BJ (cell line): ENCODE data around the gene HIPK3. TPM values are rescaled to one million over a fixed set of nuclear protein-coding genes. Genes with fewer than 3 reads are reported as not detected.

ENCODE experiments used
- CTCF ChIA-PET: fragments of 350-600 bp; formaldehyde crosslinking; extraction: SDS; loops from one replicate; lab custom pipeline; 2021; ENCODE audit warnings: antibody characterized with exemption, inconsistent platforms; lab: Yijun Ruan, JAX
- POLR2A ChIA-PET: fragments of 300-600 bp; sonication (Branson Sonifier 250); formaldehyde crosslinking; extraction: SDS; loops from one replicate; lab custom pipeline; 2021; ENCODE audit warnings: antibody characterized with exemption; lab: Charles Lee
- DNase-seq: peaks from one replicate; pipeline ENCODE4 v3.0.0-alpha.2; 2011; ENCODE audit warnings: low read depth
- H3K27me3 ChIP-seq: 2 replicates; pipeline ENCODE4 v1.6.0; 2011; ENCODE audit warnings: low read length; ENCODE audit not compliant: control insufficient read depth, insufficient read depth
- H3K36me3 ChIP-seq: 2 replicates; pipeline ENCODE4 v1.5.1; 2011; ENCODE audit warnings: low read length; ENCODE audit not compliant: control insufficient read depth, insufficient read depth
- H3K4me3 ChIP-seq: 2 replicates; pipeline ENCODE4 v1.5.1; 2011; ENCODE audit warnings: low read depth, mild to moderate bottlenecking, control low read depth, low read length
- polyA plus RNA-seq: library from polyadenylated mRNA; depleted of rRNA; stranded (reverse); fragments of >200 nt; gene quantifications from 2 replicates; pipeline ENCODE4 v1.2.3, GENCODE V29; 2011
- TF ChIP-seq, protein P1 (sequence below): IDR thresholded peaks from 2 replicates; pipeline ENCODE4 v1.5.1; 2011; ENCODE audit warnings: low read depth, mild to moderate bottlenecking, control low read depth, inconsistent platforms, low read length, moderate library complexity; ENCODE audit not compliant: insufficient read depth

HIPK3 gene
- polyA plus RNA-seq, 1 experiment = 18.9 TPM

DNA sequence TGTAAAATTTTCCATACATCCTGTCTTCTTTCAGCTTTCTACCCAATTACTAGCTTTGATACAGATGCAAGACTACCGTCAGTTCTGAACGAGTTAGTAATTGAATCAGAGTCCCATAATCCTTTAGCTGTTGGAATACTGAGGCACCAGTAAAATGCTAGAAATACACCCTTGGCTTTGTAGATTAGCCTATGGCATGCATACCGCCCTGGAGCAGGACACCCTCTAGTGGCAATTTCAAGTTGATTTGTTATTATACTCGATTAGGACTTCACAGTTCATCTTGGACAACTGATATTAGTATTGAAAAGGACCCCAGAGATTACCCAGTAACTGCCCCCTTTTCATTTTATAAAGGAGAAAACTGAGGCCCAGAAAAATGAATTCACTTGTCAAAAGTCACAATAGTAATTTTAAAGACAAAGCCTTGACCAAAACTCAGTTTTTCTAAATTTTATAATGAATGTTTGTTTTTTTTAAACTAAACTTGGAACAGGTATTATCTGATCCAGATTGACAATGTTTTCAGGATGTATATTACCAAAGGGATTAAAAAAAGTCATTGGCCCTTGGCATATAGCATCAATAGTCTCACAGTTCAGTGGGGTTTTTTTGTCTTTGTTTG is 72.6 kb downstream of the HIPK3 start:
- Histone ChIP-seq H3K36me3 (peaks cover 1% of the 10 kb centered on the region; the same call in 1 of the 2 replicates), H3K4me3 (no peak overlapping the region), H3K27me3 (no peaks in the 10 kb centered on the region)
- TF ChIP-seq, protein P1, sequence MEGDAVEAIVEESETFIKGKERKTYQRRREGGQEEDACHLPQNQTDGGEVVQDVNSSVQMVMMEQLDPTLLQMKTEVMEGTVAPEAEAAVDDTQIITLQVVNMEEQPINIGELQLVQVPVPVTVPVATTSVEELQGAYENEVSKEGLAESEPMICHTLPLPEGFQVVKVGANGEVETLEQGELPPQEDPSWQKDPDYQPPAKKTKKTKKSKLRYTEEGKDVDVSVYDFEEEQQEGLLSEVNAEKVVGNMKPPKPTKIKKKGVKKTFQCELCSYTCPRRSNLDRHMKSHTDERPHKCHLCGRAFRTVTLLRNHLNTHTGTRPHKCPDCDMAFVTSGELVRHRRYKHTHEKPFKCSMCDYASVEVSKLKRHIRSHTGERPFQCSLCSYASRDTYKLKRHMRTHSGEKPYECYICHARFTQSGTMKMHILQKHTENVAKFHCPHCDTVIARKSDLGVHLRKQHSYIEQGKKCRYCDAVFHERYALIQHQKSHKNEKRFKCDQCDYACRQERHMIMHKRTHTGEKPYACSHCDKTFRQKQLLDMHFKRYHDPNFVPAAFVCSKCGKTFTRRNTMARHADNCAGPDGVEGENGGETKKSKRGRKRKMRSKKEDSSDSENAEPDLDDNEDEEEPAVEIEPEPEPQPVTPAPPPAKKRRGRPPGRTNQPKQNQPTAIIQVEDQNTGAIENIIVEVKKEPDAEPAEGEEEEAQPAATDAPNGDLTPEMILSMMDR = peak; percentile 68
- POLR2A ChIA-PET = interaction anchor here (0.7 kb wide), 1 partner anchor 9 kb away, joined by 5 read pairs; no protein-coding TSS in a partner anchor
- DNase-seq = no peak
- CTCF ChIA-PET = interaction anchor here (0.6 to 2.8 kb wide), 12 partner anchors 8 to 166 kb away, joined by 3 to 48 read pairs (median 4); partner anchors contain the start of gene CSTF3

DNA sequence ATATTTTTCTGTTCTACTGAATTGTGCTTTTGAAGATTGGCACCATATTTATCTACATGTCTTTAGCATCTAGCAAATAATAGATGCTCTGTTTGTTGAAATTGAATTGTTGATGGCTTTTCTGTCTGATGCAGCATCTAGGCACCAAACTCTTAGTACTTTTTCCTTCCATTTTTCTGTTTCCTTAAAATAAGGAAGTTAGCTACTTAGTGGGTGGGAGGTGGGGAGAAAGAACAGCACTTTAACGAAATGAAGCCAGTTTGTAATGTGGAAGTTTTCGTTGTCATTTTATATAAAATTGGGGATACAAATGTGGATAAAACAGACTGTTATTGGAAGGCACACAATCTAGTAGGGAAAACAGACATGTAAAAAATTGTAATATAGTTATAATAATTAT is 76.6 kb downstream of the HIPK3 start:
- Histone ChIP-seq H3K36me3 (peaks cover 1% of the 10 kb centered on the region; the same call in 1 of the 2 replicates), H3K27me3 (no peaks in the 10 kb centered on the region), H3K4me3 (no peak overlapping the region)
- ChIA-PET CTCF (interaction anchor here (0.9 to 1.7 kb wide), 2 partner anchors 166 to 168 kb away, joined by 3 to 5 read pairs; no protein-coding TSS in a partner anchor), POLR2A (no interaction called here)
- DNase-seq = no peak
- TF ChIP-seq, protein P1 = no peak

DNA sequence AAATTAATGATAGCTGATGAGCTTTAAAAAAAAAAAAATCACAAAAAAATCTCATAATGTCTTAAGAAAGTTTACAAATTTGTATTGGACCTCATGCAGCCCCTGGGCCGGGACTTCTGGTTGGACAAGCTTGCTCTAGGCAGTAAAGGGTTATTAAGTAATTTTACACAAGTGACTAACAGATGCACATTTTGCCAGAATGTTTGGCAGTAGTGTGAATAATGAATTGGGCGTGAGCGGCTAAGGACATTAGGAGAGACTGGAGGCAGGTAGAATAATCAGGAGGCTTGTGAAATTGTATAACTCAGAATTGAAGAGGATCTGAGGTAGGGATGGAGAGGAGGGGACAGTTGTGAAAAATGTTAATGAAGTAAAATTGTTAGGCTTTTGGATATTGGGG is 77.4 kb downstream of the HIPK3 start:
- no peak overlapping the region for H3K4me3 ChIP-seq
- CTCF ChIA-PET = no interaction called here
- H3K36me3 ChIP-seq = peaks cover 1% of the 10 kb centered on the region; the same call in 1 of the 2 replicates
- TF ChIP-seq, protein P1 = no peak
- POLR2A ChIA-PET = no interaction called here
- H3K27me3 ChIP-seq = no peaks in the 10 kb centered on the region
- DNase-seq = no peak

DNA sequence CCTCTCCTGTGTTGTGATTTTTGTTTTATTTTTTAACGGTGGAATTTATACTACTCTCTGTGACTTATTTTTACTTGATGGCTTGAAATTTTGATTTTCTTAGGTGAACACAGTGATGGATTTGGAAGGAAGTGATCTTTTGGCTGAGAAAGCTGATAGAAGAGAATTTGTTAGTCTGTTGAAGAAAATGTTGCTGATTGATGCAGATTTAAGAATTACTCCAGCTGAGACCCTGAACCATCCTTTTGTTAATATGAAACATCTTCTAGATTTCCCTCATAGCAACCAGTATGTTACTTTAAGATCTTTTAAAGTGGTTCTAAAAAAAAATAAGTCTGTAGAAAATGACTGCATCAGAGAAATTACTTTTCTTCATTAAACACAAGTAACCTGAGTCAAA is 82.1 kb downstream of the HIPK3 start:
- TF ChIP-seq, protein P1 = no peak
- DNase-seq = no peak
- POLR2A ChIA-PET = interaction anchor here (0.6 kb wide), 1 partner anchor 350 kb away, joined by 3 read pairs; no protein-coding TSS in a partner anchor
- H3K36me3 ChIP-seq = peaks cover 2% of the 10 kb centered on the region
- CTCF ChIA-PET = no interaction called here
- H3K27me3 ChIP-seq = no peaks in the 10 kb centered on the region
- no peak overlapping the region for H3K4me3 ChIP-seq

DNA sequence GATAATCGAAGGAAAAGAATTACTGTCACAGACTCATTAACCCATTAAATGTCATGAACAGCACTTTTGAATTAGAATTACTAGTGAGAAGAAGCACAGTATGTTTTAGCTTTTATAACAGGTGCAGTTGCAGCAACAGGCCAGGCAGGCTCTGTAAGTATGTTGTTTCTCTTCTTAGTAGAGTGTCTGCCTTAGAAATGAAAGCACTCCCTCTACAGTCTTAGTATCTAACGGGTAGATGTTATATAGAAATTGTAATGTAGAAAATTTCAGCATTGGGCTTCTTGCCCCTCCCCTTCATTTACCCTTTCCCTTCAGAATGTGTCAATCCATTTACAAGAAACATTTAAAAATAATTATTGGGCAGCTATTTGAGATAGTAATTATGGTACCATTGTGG is 87.4 kb downstream of the HIPK3 start:
- POLR2A ChIA-PET = interaction anchor here (0.6 kb wide), 1 partner anchor 157 kb away, joined by 4 read pairs; no protein-coding TSS in a partner anchor
- no peak for DNase-seq
- TF ChIP-seq, protein P1 = 0 out of 2 replicates have a peak, but pooled peaks have one; percentile 12
- Histone ChIP-seq H3K27me3 (no peaks in the 10 kb centered on the region), H3K4me3 (no peak overlapping the region), H3K36me3 (peaks cover 10% of the 10 kb centered on the region)
- CTCF ChIA-PET = interaction anchor here (0.9 to 1.4 kb wide), 4 partner anchors 14 to 338 kb away, joined by 3 to 5 read pairs (median 4); no protein-coding TSS in a partner anchor
